ENCODE measurements around the gene DRAXIN.

The DRAXIN gene

GRCh38 chr1:11766429-11766776, 74.9 kb downstream of the DRAXIN start:
- no peak for DNase-seq

GRCh38 chr1:11767922-11768704, 76.6 kb downstream of the DRAXIN start:
- DNase-seq: no peak

- DNase-seq: no peak
Observed at GRCh38 chr1:11768821-11769220, 77.3 kb downstream of the DRAXIN start.

GRCh38 chr1:11769274-11769673, 77.8 kb downstream of the DRAXIN start:
- DNase-seq: no peak

- DNase-seq: no peak
Observed at GRCh38 chr1:11770011-11770410, 78.5 kb downstream of the DRAXIN start.

GRCh38 chr1:11771481-11772043, 80.1 kb downstream of the DRAXIN start:
- DNase-seq: no peak

- DNase-seq: no peak
Observed at GRCh38 chr1:11772458-11772857, 80.9 kb downstream of the DRAXIN start.

- no peak for DNase-seq
Observed at GRCh38 chr1:11774753-11775152, 83.2 kb downstream of the DRAXIN start.
